Endothelial cell (in vitro differentiated cells): ENCODE data around the gene C19orf47. TPM values are rescaled to one million over a fixed set of nuclear protein-coding genes. Genes with fewer than 3 reads are reported as not detected.

ENCODE experiments used
- DNase-seq: peaks from one replicate; pipeline ENCODE4 v3.0.0; 2021; ENCODE audit warnings: low spot score
- H3K27ac Mint-ChIP-seq: one replicate; pipeline ENCODE4 v1.8.0; 2021; ENCODE audit warnings: mixed read lengths, inconsistent platforms; ENCODE audit not compliant: unreplicated experiment
- H3K27me3 Mint-ChIP-seq: one replicate; pipeline ENCODE4 v1.8.0; 2021; ENCODE audit warnings: mild to moderate bottlenecking, moderate library complexity, mixed read lengths, inconsistent platforms; ENCODE audit not compliant: unreplicated experiment
- H3K36me3 Mint-ChIP-seq: one replicate; pipeline ENCODE4 v1.8.0; 2021; ENCODE audit warnings: mild to moderate bottlenecking, low read depth, mixed read lengths, inconsistent platforms; ENCODE audit not compliant: unreplicated experiment
- H3K4me1 Mint-ChIP-seq: one replicate; pipeline ENCODE4 v1.8.0; 2021; ENCODE audit warnings: mild to moderate bottlenecking, mixed read lengths, inconsistent platforms; ENCODE audit not compliant: unreplicated experiment
- H3K4me3 Mint-ChIP-seq: one replicate; pipeline ENCODE4 v1.8.0; 2021; ENCODE audit warnings: mild to moderate bottlenecking, mixed read lengths, inconsistent platforms; ENCODE audit not compliant: unreplicated experiment
- H3K9me3 Mint-ChIP-seq: one replicate; pipeline ENCODE4 v1.8.0; 2021; ENCODE audit warnings: mixed read lengths, inconsistent platforms; ENCODE audit not compliant: unreplicated experiment
- total RNA-seq: library from RNA; stranded (reverse); fragmentation: NEBNext Ultra II Directional; extraction: Animal tissue kit (Norgen Biotek cat#: 25700); gene quantifications from one replicate; pipeline ENCODE4 v1.2.1, GENCODE V29; 2021; ENCODE audit not compliant: unreplicated experiment
- TF ChIP-seq, protein P1 (sequence below): fragments of 200-600 bp; sonication (generic); IDR thresholded peaks from one replicate; pipeline ENCODE4 v1.5.0; 2021; ENCODE audit warnings: antibody characterized with exemption; ENCODE audit not compliant: unreplicated experiment

The C19orf47 gene
- total RNA-seq, 1 donor from 2014 or later = 17.9 TPM

DNA sequence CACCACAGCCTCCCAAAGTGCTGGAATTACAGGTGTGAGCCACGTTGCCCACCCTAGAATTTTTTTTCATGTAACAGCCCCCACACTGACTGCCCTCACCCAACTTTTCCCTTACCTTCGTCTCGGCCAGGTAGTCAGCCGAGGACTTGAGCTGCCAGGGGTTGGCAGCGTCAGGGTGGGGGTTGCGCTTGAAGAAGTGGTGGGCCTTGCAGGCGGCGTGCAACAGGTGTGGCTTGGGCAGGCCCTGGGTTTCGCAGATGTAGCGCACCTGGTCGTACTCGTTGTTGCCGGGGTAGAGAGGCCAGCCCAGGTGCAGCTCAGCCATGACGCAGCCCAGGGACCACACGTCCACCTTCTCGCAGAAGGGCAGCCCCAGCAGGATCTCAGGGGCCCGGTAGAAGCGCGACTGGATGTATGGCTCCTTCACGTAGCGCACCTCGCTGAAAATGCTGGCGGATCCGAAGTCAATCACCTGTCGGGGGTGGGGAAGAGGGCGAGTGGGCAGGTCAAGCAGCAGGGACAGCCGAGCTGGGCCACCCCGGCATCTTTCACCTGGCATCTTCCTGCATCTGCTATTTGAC, 35.6 kb upstream of the C19orf47 start:
- Mint-ChIP-seq H3K4me3 (no peak overlapping the region), H3K36me3 (peaks cover 5% of the 10 kb centered on the region), H3K27me3 (peaks cover 10% of the 10 kb centered on the region), H3K4me1 (no peaks in the 10 kb centered on the region), H3K9me3 (no peaks in the 10 kb centered on the region), H3K27ac (peak overlapping the region; percentile 5)
- TF ChIP-seq, protein P1, sequence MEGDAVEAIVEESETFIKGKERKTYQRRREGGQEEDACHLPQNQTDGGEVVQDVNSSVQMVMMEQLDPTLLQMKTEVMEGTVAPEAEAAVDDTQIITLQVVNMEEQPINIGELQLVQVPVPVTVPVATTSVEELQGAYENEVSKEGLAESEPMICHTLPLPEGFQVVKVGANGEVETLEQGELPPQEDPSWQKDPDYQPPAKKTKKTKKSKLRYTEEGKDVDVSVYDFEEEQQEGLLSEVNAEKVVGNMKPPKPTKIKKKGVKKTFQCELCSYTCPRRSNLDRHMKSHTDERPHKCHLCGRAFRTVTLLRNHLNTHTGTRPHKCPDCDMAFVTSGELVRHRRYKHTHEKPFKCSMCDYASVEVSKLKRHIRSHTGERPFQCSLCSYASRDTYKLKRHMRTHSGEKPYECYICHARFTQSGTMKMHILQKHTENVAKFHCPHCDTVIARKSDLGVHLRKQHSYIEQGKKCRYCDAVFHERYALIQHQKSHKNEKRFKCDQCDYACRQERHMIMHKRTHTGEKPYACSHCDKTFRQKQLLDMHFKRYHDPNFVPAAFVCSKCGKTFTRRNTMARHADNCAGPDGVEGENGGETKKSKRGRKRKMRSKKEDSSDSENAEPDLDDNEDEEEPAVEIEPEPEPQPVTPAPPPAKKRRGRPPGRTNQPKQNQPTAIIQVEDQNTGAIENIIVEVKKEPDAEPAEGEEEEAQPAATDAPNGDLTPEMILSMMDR = no peak
- no peak for DNase-seq

DNA sequence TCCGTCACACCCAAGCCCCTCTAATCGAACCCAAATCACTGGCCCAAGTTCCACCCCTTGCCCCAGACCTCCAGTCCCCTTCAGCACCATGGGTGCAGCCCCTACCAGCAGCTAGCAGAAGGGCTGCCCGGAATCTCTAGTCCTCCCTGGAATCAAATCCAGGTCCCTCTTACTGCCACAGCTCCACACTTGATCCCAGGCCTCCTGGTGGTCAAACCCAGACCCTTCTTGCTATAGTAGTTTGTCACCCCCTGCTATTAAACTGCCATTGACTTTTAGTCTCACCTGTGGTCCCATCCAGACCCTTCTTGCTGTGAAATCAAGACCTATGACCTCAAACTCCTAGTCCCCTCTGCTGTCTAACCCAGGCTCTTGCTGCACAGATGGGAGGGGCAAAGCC, 33.1 kb upstream of the C19orf47 start:
- no peak overlapping the region for H3K4me3 Mint-ChIP-seq
- H3K27ac Mint-ChIP-seq = peak overlapping the region; percentile 9
- peaks cover 7% of the 10 kb centered on the region for H3K27me3 Mint-ChIP-seq
- TF ChIP-seq, protein P1 = peak; percentile 22
- no peaks in the 10 kb centered on the region for H3K9me3 Mint-ChIP-seq
- peaks cover under 1% of the 10 kb centered on the region for H3K4me1 Mint-ChIP-seq
- peaks cover 10% of the 10 kb centered on the region for H3K36me3 Mint-ChIP-seq
- no peak for DNase-seq

DNA sequence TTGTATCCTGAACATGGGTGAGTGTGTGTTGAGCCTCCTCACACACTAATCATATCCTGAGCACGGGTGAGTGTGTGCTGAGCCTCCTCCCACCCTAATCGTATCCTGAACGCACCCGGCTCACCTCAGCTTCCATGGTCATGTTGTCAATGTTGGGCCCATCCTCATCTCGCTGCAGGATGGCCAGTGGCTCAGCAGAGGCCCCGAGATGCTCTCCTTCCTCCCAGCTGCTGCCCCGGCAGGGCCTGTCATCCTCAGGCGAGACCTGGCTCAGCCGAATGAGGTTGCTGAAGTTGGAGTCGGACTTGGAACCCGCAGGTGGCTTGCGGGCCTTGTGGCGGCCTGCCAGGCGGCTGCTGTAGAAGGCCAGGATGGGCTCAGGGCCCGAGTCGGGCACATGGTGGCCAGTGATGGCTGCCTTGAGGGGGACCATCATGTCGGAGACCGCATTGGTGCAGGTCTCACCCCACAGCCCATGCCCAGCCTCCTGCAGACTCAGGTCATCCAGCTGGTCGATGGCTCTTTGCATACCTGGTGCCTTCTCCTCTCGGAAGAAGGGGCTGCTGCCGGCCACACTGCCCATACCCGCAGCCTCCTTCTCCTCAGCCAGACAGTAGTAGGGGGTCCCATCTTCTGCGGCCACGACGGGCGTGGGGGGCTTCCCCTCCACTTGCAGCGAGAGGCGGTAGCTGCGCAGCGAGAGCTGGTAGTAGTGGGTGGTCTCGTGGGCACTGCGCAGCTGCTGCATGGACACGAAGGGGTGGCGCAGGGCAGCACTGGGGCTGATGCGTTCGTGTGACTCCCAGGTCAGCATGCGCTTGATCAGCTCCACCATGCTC, 32.2 kb upstream of the C19orf47 start:
- DNase-seq = no peak
- H3K9me3 Mint-ChIP-seq = no peaks in the 10 kb centered on the region
- H3K27me3 Mint-ChIP-seq = peaks cover 10% of the 10 kb centered on the region
- H3K4me3 Mint-ChIP-seq = no peak overlapping the region
- peaks cover 8% of the 10 kb centered on the region for H3K4me1 Mint-ChIP-seq
- peaks cover 14% of the 10 kb centered on the region for H3K36me3 Mint-ChIP-seq
- TF ChIP-seq, protein P1 = no peak
- H3K27ac Mint-ChIP-seq = no peak overlapping the region

DNA sequence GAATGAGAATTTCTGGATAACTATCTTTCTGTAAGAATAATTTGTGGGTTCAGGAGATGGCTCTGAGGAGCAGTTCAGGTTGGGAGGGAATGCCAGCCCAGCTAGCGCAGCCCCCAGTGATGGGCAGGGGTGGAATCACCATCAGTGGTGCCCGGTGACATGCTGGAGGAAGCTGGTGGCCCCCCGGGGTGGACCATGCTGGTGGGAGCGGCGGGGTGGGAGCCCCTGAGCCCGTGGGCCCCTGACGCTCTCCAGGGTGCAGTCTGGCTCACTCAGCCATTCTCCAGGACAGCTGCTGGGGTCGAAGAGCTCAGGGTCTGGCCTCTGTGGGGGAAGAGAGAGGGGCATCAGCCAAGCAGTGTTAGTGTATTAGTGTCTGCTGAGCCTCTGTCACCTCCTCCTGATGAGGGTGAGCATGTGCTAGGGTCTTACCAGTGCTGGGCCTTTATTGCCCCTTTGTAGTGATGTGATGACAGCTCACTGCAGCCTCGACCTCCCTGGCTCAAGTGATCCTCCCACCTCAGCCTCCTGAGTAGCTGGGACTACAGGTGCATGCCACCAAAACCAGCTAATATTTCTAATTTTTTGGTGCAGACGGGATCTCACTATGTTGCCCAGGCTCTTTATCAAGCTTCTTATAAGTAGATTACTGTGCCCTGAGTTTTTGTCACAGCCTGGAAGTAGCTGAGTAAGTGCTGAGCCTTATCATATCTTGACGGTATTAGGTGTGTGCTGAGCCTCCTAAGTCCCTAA, 31.4 kb upstream of the C19orf47 start:
- H3K36me3 Mint-ChIP-seq = peaks cover 15% of the 10 kb centered on the region
- peaks cover 13% of the 10 kb centered on the region for H3K4me1 Mint-ChIP-seq
- H3K27ac Mint-ChIP-seq = no peak overlapping the region
- peaks cover 12% of the 10 kb centered on the region for H3K27me3 Mint-ChIP-seq
- no peak for DNase-seq
- peak overlapping the region; percentile 76 for H3K4me3 Mint-ChIP-seq
- TF ChIP-seq, protein P1 = no peak
- H3K9me3 Mint-ChIP-seq = no peaks in the 10 kb centered on the region
